Measurements from ENCODE around the gene ABCC1.

GRCh38 chr16:16158741-16159374 lies 209.4 kb downstream of the ABCC1 start:
- TF ChIP-seq, protein P1, sequence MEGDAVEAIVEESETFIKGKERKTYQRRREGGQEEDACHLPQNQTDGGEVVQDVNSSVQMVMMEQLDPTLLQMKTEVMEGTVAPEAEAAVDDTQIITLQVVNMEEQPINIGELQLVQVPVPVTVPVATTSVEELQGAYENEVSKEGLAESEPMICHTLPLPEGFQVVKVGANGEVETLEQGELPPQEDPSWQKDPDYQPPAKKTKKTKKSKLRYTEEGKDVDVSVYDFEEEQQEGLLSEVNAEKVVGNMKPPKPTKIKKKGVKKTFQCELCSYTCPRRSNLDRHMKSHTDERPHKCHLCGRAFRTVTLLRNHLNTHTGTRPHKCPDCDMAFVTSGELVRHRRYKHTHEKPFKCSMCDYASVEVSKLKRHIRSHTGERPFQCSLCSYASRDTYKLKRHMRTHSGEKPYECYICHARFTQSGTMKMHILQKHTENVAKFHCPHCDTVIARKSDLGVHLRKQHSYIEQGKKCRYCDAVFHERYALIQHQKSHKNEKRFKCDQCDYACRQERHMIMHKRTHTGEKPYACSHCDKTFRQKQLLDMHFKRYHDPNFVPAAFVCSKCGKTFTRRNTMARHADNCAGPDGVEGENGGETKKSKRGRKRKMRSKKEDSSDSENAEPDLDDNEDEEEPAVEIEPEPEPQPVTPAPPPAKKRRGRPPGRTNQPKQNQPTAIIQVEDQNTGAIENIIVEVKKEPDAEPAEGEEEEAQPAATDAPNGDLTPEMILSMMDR (IDR thresholded peaks at IDR 0.05; ENCODE audit: poor library complexity), result no peak
- TF ChIP-seq EZH2 (IDR thresholded peaks at IDR 0.05; ENCODE audit: borderline replicate concordance), result no peak
